ENCODE results near the gene PODXL. TPM values are rescaled to one million over a fixed set of nuclear protein-coding genes. Genes with fewer than 3 reads are reported as not detected.
"Not testable (repeated sequence)": the region's sequence is repeated elsewhere in the genome, so short reads cannot be mapped to it uniquely, and the experiment has no call there.

PODXL gene
- total and polyA plus RNA-seq, 3 donors from 2014 or later, result 15.4 to 27.3 (median 19.4) TPM

GRCh38 chr7:131505636-131506557 is 50.5 kb downstream of the PODXL start:
- no peaks in the 10 kb centered on the region for H3K36me3 ChIP-seq (ENCODE audit: low read depth, missing control alignments)
- no peak overlapping the region for H3K27ac ChIP-seq
- no peaks in the 10 kb centered on the region for H3K27me3 ChIP-seq
- peaks cover 28% of the 10 kb centered on the region for H3K4me1 ChIP-seq
- no peak overlapping the region for H3K4me3 ChIP-seq
- no peaks in the 10 kb centered on the region for H3K9me3 ChIP-seq
- intact Hi-C loops (cut with DNase I; ENCODE audit: low total_unique reads), result loop anchor here (10.0 kb wide), 1 partner anchor 401 kb away; no protein-coding TSS in a partner anchor
- no peak for DNase-seq
- WGBS, 2 donors, result 88 to 89% methylated on average over 16 to 30 of the region's 30 CpGs
- TF ChIP-seq POLR2A (IDR thresholded peaks at IDR 0.05) (no peak), CTCF (IDR thresholded peaks at IDR 0.05) (no peak)

GRCh38 chr7:131505037-131505620 is 51.3 kb downstream of the PODXL start:
- H3K27ac ChIP-seq; H3K9me3 ChIP-seq; H3K4me3 ChIP-seq; H3K36me3 ChIP-seq (ENCODE audit: low read depth, missing control alignments); DNase-seq; H3K27me3 ChIP-seq: not testable (repeated sequence)
- peaks cover 28% of the 10 kb centered on the region for H3K4me1 ChIP-seq
- 96 to 97% methylated on average over 6 to 8 of the region's 8 CpGs for WGBS, 2 donors
- intact Hi-C loops (cut with DNase I; ENCODE audit: low total_unique reads), result loop anchor here (10.0 kb wide), 1 partner anchor 400 kb away; no protein-coding TSS in a partner anchor

GRCh38 chr7:131504157-131504899 is 52.1 kb downstream of the PODXL start:
- 85 to 89% methylated on average over 13 to 14 of the region's 14 CpGs for WGBS, 2 donors
- intact Hi-C loops (cut with DNase I; ENCODE audit: low total_unique reads), result loop anchor here (10.0 kb wide), 1 partner anchor 400 kb away; no protein-coding TSS in a partner anchor
- H3K4me1 ChIP-seq, result peaks cover 28% of the 10 kb centered on the region
- H3K36me3 ChIP-seq (ENCODE audit: low read depth, missing control alignments), result no peaks in the 10 kb centered on the region
- no peak for DNase-seq
- no peaks in the 10 kb centered on the region for H3K9me3 ChIP-seq
- no peaks in the 10 kb centered on the region for H3K27me3 ChIP-seq
- H3K4me3 ChIP-seq, result no peak overlapping the region
- TF ChIP-seq POLR2A (IDR thresholded peaks at IDR 0.05) (no peak), CTCF (IDR thresholded peaks at IDR 0.05) (no peak)
- peak overlapping the region; percentile 53 to 77 for H3K27ac ChIP-seq

GRCh38 chr7:131503639-131504038 is 52.8 kb downstream of the PODXL start:
- WGBS, 2 donors, result 23 to 28% methylated on average over 6 of the region's 6 CpGs
- Histone ChIP-seq H3K27me3 (no peaks in the 10 kb centered on the region), H3K36me3 (ENCODE audit: low read depth, missing control alignments) (no peaks in the 10 kb centered on the region), H3K4me1 (peaks cover 28% of the 10 kb centered on the region), H3K9me3 (no peaks in the 10 kb centered on the region), H3K27ac (peak overlapping the region; percentile 53 to 77), H3K4me3 (no peak overlapping the region)
- TF ChIP-seq POLR2A (IDR thresholded peaks at IDR 0.05) (no peak), CTCF (IDR thresholded peaks at IDR 0.05) (no peak)
- intact Hi-C loops (cut with DNase I; ENCODE audit: low total_unique reads), result loop anchor here (10.0 kb wide), 1 partner anchor 399 kb away; no protein-coding TSS in a partner anchor
- DNase-seq, result no peak

Measured in testis (tissue), 3 donors.